GM19467 (cell line): ENCODE measurements around the gene MYO16.

Source experiments
- ATAC-seq: cut with Tn5 transposase; IDR thresholded peaks from one replicate; pipeline ENCODE4 v1.9.1; 2021; ENCODE audit warnings: mild to moderate bottlenecking, moderate library complexity; ENCODE audit not compliant: unreplicated experiment

The MYO16 gene

DNA sequence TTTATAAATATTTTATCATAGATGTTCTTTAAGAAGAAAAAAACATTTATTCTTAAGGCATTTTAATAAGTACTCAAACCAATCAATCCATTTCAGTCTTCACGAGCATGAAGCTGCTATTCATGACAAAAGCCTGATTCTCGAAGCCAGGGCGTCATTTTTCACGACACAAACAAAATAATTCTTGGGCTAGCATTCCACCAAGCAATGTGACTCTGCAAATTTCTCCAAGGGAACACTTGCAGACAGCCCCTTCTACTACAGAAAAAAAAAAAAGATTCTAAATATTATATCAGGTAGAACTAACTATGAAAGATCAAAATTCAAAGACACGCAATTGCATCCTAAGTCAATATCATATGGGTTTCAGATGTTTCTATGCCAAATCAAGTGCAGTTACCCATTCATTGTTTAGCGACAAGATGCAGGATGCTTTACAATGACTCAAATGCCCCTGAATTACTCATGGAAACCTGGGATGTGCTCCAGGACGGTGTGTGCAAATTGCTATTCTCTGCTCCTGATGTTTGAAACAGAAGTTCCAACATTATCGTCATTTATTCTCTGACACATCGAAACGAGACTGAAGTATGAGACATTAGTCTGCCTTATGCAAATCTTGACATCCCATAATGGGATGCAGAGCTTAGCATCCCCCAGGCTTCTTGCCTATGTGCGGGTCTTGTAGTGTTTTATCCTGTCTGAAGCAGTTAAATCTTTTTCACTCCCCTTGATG is 517.7 kb downstream of the MYO16 start:
- ATAC-seq: no peak

DNA sequence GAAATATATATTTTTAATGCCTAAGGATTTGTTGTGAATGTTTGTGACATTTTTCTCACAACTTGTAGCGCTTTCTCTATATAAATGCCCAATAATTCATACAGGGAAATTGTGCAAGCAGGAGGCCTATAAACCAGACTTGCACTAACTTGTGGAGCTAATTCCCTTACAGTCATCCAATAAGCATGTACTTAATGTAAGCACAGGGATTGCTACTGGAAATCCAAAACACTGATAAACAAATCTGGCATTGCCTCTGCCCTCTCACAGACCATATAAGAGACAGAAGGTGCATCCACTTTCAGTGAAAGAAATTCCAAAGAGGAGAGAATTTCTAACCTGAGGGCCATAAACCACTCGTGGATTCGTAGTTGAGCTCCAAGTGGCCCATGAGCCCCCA is 518.8 kb downstream of the MYO16 start:
- no peak for ATAC-seq

DNA sequence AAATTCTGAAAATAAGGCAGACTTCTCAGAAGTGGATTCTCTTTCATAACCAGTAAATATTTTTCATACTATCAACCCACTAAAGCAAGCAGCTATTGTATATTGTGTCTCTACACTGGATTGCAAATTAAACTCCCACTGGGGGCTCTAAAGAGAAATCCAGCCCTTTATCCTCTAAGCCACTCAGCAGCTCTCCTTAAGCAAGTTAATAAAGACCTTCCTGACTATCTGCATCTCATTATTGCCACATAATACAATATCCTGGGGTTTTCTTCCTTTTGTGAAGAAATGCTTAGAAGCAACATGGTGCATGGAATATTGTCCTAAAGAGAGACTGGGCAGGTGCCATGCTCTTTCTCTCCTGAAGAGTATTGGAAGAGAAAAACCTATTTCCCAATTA is 521.3 kb downstream of the MYO16 start:
- ATAC-seq: no peak

DNA sequence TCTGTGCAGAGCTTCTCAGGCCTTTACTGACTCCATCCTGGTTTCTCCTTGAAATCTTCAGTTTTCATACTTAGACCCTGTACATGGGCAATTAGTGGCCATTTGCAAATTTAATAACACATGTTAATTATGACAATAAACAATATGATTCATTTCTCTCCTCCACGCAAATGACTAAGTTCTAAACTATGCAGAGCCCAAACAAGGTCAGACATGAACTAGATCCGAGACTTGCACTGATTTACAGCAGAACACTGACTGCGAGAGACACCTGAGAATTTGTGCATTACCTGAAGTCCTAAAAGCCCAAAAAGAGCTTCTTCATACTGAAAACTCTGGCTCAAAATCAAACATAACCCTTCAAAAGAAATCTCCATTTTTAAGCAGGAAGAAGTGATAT is 521.8 kb downstream of the MYO16 start:
- ATAC-seq: no peak

DNA sequence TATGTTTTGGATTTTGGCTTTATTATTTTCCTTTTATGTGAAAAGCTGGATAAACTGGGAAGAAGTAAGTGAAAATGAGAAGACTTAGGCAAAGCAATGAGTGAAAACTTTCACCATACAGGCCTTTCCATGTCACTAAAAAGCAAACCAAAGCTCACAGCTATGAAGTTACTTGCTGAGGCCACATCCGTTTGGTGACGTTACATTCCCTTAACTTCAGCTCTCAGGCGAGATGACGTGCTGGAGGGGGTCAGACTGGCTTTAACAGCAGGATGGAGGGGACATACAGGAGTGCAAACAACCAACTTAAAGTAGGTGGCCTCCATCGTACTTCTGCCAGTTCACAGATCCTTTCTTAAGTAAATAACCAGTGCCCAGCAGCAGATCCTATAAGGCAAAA is 522.3 kb downstream of the MYO16 start:
- ATAC-seq: no peak

DNA sequence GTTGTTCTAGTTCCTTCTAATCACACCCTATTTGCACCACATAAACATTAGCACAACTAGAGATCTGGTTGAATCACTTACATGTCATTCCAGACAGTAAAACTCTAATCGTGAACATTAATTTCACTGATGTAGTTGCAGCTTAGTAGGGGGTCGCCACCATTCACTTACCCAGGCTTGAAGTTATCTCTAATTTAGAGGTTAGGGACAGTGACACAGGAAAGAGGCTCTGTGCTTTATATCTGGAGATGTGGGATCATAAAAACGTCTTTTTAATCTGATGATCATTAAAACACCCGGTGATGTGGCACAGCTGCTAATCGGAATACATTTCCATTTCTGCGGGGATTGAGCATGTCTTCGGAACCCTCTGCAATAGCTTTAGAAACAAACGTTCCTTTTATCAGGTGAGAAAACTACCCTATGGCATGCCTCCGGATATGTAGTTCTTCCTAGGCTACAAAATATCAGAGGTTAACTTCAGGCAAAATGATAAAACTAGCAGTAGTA is 523.0 kb downstream of the MYO16 start:
- no peak for ATAC-seq

DNA sequence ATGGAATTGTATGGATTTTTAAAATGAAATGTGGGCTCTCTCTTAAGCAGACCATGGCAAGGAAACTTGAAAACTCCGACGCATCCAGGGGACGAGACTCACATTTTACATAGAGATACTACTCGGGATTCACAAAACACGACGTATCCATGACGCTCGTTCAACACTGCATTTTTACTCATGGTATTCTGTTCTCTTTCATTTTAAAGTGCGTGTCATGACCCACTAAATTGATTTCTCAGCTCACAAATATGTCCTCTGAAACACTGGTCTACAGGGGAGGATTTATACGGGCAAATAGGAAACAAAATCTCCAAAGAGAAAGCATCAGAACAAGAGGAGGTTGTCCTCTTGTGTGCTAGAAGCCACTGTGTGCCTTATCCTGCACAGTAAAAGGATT is 523.5 kb downstream of the MYO16 start:
- ATAC-seq: no peak

DNA sequence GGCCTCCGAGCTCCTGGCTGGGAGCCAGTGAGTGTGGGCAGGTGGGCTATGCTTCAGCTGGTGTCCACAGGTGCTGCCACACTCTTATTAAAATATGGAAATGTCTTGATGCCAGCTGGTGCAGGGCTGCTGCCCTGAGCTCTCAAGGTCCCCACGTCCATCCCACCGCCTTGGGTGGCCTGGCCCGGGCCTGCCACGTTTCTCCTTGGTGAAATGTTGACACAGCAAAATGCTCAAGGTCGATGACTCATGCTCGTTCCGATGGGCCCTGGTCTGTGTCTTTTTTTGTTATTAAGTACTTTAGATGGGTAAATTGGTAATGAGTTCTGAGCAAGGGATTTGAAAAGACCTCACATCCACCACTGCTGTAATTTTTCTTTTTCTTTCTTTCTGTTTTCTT is 524.7 kb downstream of the MYO16 start:
- no peak for ATAC-seq

DNA sequence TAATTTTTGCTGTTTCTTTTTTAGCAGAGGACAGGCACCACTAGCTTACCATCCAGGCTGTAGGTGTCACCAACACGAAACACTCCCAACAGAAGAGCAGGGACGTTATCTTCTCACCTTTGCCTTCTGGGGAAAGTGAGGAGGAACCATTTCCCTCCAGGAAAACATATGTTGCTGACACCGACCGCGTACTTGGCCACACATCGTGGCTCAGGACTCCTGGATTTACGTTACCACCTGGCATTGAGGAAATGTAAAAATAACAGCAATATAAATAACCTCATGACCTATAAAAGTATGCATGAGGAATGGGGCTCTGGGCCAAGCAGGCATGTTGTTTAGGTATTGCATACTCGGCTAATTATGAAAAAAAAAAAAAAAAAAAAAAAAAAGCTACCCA is 525.1 kb downstream of the MYO16 start:
- no peak for ATAC-seq

DNA sequence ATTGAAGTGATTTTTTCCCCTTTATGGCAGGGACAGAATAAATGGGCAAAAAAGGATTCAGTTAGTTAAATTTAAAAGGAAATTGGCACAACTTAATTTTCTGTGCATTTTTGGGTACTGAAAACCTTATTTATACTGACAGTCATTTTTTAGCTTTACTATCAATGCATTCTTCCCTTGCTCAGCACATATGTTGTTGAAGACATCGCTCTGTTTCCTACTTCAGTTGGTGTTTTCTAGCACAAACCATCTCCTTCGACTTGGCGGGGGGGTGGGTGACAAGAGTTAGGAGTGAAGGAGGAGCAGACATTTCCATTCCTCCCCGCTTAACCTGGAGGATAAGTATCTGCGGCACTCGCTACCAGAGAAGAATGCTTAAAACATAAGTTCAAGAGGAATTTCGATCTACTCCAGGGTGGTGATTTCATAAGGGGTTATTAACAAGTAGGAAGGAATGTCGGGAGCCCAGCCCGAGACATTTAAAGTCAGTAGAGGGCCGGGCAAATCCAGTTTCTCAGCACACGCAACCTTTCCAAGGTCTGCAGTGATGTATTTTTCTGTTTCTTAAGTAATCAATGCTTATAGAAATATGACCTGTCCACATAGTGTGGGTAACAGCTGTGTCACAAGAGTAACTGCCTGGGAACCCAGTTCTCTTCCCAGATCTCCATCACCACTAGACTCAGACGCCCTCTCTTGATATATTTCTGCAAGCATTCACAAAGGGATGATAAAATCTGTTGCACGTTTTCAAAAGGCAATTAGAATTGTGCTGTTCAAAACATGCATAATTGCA is 525.8 kb downstream of the MYO16 start:
- no peak for ATAC-seq

DNA sequence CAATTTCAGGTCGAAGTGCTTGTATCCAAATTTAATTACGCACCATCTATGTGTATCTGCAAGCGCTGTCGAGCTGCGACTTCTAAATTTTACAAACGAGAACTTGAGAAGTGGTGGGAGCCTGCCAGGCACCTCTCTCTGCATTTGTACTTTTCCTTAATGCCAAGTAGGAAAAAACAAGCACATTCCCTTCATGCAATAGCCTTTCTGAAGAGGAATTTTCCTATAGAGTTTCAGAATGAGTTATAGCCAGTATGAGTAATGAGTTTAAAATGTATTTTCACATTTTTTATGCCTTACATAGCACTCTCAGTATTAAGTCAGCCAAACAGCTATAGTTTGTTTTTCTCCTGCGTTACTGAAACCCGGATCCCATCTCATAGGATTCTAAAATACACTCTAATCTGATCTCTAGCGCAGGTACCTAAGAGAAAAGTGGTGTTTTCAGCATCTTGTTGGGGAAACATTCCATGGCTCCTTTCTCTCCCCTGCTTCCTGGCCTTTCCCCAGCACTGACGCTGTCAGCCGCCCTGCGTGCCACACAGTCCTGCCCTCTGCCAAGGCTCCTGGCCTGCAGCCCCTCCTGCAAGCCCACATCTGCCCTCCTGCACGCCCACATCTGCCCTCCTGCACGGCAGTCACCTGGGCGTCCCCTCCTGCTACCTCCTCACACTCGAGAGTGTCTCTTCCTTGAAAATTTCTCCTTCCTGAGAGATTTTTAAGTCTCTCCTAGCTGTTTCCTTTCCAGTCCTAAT is 526.9 kb downstream of the MYO16 start:
- ATAC-seq: no peak

DNA sequence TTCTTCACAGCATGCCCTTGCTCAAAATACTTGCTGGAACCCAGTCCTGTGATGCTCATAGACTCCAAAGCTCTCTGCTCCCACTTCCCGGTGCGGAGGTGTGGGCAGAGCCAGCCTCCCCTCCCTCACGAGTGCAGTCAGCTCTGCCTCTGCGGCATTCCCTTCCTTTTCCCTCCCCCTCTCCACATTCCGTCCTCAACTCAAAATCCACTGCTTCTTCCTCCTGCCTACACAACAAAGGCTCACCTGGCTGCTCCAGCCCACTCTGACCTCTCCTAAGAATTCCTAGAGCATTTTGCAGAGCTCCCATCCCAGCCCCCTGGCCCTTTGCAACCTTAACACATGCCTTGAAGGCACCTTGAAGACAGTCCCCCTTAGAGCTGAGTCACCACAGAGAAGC is 527.9 kb downstream of the MYO16 start:
- no peak for ATAC-seq

DNA sequence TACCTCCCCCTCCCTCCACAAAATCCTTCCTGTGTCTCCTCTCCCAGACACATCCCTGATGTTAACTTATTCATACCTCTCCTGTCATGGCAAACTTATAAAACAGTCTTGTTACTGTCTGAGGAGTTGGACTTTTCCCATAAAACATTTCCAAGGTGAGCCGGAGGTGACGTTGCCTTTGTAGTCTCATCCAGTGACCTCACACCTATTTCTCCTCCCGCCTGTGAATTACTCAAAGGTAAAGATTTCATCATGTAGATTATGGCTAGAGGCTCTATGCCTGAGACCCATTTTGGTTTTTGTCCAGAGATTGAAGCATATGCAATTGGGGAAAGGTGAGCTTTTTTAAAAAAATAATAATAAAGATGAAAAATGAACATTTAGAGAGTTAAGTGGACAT is 529.0 kb downstream of the MYO16 start:
- no peak for ATAC-seq

DNA sequence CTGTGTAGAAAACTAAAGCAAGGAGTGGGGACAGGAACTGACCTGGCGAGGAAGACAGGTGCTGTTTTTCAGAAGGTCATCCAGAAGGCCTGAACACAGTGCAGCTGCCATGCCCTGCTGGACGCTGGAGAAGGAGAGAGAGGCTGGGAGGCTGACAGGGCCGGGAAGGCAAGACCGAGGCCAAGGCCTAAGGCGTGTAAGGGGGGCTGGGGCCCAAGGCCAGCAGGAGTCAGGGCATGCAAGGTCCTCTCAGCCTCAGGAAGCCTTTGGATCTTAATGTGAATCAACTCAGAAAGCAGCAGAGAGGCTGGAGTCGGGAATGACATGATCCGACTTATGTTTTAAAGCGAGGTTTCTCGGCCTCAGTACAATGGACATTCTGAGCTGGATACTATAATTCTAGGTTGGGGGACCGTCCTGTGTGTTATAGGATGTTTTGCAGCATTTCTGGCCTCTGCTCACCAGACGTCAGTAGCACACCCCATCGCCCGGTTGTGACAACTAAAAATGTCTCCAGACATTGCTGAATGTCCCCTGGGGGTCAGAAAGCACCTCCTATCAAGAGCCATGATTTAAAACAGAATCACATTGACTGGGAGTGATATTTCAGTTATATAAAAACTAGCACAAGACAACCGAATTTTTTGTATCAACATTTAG is 530.4 kb downstream of the MYO16 start:
- no peak for ATAC-seq

DNA sequence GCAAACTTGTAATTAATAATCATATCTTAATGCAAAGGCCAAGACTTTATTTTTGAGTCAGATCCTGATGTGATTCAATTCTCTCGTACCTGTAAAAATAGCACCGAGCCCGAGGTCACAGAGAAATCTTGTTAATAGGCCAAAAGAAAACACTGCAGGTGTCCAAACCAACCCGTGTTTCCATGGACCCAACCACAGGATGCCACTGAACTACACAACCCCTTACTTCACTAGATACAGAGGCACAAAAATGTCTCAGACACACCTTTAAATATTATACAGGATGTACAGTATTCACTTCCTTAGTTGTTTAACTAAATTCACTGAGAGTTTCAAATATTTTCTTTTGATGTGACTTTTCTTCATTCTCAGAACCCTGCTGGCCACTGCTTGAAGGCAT is 530.9 kb downstream of the MYO16 start:
- ATAC-seq: peak; percentile 46

DNA sequence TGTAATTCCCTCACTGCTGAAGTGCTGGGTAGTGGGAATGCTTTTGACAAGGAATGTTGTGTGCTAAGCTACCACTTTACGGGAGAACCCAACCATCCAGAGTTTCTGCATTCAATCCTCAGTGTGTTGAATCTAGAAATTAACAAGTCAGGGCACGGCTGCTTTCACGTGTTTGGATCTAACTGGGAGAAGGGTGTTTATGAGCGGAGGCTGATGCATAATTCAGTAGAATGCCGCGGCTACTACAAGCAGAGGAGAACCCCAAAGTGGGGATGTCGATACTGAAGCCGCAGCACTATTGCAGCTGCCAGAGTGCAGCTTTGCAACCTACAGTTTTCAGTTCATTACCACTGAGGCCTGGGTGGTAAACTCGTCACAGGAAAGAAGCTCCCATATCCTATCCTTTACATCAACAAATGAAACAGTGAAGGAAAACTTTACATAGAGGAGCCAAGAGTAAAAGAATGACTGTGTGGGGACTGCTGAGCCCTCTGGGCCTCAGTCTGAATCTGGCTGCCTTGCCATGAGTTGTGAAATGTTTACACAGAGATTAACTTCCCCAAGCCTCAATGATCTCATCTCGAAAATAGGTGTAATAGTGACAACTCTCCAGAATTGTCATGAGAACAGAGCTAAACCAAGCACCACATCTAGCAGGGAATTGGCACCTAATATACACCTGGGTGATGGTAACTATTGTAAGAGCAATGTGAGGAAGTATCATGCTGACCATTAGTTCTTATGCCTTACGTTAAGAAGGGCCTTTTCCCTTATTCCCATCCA is 531.7 kb downstream of the MYO16 start:
- ATAC-seq: no peak

DNA sequence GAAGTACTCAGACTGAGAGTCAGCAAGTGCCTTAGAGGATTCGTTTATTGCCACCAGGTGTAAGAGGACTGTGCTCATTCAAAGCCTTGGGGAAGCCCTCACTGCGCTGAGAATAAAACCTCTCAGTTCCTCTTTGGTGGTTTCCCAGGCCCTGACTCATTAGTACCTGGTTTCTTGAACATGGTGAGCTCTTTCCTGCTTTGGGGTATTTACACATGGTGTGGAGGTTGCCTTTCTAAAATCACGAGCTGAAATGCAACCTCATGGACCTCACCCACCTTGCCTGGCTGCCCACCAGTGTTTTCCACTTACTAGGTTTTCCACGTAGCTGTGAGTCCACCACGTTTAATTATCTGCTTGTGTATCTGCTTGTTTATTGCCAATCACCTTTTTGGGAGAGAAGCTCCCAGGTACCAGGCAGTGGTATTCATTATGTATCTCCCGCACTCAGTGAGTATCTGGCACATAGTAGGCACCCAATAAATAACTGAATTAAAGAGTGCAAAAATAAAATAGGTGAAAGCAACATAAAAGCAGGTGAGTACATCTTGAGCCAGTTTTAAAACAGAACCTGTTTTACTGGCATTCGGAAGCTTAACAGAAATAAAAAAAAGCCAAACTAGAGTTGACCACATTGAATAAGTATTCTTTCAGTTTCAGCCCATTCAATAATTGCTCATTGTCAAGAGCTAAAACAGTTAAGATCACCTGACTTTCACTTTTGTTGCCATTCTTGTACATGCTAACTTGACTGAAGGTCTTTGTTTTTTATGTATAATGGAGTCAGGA is 533.0 kb downstream of the MYO16 start:
- peak; percentile 87 for ATAC-seq

DNA sequence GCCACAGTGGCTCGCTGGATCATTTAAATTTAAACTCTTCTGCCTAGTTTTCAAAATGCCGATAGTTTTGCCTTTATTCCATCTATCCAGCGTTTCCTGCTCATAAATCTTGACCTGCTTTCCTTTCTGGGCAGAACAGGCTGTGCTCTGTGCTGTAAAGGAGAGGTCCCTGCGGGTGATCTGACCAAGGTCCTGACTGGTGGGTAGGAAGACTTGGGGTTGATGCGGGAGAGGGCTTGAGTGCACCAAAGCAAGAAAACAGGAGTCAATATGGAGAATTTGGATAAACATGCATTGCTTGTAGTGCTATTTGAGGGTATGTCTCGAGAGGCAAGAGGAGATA is 533.6 kb downstream of the MYO16 start:
- ATAC-seq: no peak

DNA sequence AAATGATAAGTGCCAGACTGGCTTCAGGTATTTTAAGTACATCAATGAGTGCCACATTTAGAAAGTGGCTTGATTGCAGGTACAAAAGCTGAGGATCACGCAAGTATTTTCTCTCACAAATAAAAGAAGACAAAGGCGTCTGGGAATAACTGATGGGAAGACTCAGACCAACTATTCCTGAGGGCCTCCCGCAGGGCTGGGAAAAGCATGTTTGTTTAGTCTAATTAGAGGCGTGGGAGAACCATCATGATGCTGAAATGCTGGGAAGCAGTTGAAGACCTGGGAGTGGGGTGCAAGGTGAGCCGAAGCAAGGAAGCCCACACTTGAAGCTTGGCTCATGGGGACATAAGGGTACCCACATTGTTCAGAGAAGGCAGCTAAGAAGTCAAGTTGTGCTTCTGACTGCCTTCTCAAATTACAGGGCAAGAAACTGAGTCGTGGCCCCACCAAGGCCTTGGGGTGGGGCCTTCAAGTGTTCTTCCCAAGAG is 536.0 kb downstream of the MYO16 start:
- no peak for ATAC-seq
